ENCODE data around the gene LRRC3C. TPM values are rescaled to one million over a fixed set of nuclear protein-coding genes. Genes with fewer than 3 reads are reported as not detected.

LRRC3C gene
- total RNA-seq, 2 donors from 2014 or later = not detected

DNA sequence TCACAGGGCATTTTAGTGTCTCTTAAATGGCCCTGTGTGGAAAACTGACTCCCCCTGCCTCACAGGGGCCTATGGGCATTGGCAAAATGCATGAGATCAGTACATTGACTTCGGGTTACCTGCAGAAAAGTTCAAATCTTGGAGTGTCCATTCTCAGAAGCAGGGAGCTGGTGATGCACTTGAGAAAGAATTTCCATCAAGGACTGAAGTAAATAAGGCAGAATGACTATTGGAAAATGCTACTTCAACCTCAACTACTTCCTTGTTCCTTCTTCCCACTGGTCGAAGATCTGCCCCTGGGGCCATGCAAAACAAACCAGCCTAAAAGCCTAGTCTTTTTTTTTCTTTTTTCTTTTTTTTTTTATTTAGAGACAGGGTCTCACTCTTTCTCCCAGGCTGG is 21.5 kb downstream of the LRRC3C start:
- H3K27ac ChIP-seq = no peak overlapping the region
- H3K9me3 ChIP-seq = no peaks in the 10 kb centered on the region
- no peak for DNase-seq (ENCODE audit: low spot score)
- no peaks in the 10 kb centered on the region for H3K36me3 ChIP-seq
- no peaks in the 10 kb centered on the region for H3K4me1 ChIP-seq (replicated peaks)
- intact Hi-C loops (cut with DNase I) = no loop called here
- no peak overlapping the region for H3K4me3 ChIP-seq
- H3K27me3 ChIP-seq (replicated peaks; ENCODE audit: insufficient read depth) = no peaks in the 10 kb centered on the region
- TF ChIP-seq POLR2A (IDR thresholded peaks at IDR 0.05) = no peak
- no peak for TF ChIP-seq POLR2AphosphoS5 (IDR thresholded peaks at IDR 0.05)
- TF ChIP-seq, protein P1, sequence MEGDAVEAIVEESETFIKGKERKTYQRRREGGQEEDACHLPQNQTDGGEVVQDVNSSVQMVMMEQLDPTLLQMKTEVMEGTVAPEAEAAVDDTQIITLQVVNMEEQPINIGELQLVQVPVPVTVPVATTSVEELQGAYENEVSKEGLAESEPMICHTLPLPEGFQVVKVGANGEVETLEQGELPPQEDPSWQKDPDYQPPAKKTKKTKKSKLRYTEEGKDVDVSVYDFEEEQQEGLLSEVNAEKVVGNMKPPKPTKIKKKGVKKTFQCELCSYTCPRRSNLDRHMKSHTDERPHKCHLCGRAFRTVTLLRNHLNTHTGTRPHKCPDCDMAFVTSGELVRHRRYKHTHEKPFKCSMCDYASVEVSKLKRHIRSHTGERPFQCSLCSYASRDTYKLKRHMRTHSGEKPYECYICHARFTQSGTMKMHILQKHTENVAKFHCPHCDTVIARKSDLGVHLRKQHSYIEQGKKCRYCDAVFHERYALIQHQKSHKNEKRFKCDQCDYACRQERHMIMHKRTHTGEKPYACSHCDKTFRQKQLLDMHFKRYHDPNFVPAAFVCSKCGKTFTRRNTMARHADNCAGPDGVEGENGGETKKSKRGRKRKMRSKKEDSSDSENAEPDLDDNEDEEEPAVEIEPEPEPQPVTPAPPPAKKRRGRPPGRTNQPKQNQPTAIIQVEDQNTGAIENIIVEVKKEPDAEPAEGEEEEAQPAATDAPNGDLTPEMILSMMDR (IDR thresholded peaks at IDR 0.05) = no peak
- WGBS = 41% methylated on average over 2 of the region's 2 CpGs

DNA sequence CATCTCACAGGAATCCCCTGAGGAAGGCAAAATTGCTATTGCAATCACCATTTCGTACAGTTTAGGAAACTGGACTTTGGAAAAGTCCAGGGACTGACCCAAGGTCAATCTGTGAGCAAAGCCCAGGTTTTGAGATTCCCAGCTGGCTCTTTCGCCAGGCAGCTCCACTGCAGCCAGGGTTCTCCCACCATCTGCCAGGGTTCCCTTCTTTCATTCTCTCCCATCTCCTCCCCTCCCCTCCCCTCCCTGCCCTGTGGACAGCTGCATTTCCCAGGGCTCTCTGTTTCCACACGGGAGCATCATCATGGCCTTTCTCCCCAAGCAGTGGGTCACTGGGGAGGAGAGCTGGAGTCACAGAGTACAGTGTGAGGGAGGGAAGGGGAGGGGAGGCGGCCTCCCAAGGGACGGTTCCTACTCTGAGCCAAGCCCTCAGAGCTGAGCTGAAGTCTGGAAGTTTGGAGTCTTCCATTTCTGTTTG is 23.4 kb downstream of the LRRC3C start:
- Histone ChIP-seq H3K27ac (no peak overlapping the region), H3K36me3 (no peaks in the 10 kb centered on the region), H3K9me3 (no peaks in the 10 kb centered on the region), H3K4me3 (no peak overlapping the region), H3K4me1 (replicated peaks) (no peaks in the 10 kb centered on the region), H3K27me3 (replicated peaks; ENCODE audit: insufficient read depth) (no peaks in the 10 kb centered on the region)
- 50% methylated on average over 5 of the region's 5 CpGs for WGBS
- intact Hi-C loops (cut with DNase I) = no loop called here
- no peak for DNase-seq (ENCODE audit: low spot score)
- TF ChIP-seq POLR2AphosphoS5 (IDR thresholded peaks at IDR 0.05) (no peak), POLR2A (IDR thresholded peaks at IDR 0.05) (no peak)
- TF ChIP-seq, protein P1 (IDR thresholded peaks at IDR 0.05) = no peak

DNA sequence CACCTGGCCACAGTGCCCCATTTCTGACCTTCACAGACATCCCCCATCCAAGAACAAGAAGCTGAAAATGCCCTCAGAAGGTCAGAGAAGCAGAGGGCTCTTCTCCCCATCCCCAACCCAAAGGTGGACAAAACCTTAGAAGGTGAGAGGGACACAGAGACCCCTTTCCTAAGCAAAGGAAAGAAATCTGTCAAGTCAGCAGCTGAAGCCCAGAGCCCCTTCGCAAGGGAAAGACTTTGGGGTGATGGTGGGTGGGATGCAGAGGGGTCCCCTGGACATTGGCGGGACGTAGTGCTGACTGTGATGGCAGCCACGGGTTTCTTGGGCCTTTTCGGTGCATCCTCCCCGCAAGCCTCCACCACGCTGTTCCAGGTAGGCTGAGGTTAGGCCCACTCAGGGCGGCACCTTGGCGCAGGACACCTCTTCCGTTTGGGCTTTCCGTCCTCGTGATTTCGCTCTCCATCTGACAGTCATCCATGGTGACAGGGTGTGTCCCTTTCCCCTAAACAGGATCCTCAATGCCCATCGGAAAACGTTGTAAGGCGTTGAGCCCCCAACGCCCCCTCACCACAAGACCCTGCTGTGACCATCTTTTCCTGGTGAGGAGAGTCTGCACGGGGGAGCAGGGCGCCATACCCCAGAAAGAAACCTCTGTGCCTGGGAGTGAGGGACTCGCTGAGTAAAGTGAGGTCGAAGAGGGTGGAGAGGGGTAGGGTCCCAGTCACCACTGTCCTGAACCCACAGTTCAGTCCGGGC is 24.6 kb downstream of the LRRC3C start:
- Histone ChIP-seq H3K4me3 (peak overlapping the region; percentile 4 to 30), H3K27ac (peak overlapping the region; percentile 16 to 61), H3K36me3 (no peaks in the 10 kb centered on the region), H3K27me3 (replicated peaks; ENCODE audit: insufficient read depth) (no peaks in the 10 kb centered on the region), H3K9me3 (no peaks in the 10 kb centered on the region), H3K4me1 (replicated peaks) (no peaks in the 10 kb centered on the region)
- TF ChIP-seq, protein P1 (IDR thresholded peaks at IDR 0.05) = no peak
- TF ChIP-seq POLR2A (IDR thresholded peaks at IDR 0.05) (no peak), POLR2AphosphoS5 (IDR thresholded peaks at IDR 0.05) (no peak)
- intact Hi-C loops (cut with DNase I) = no loop called here
- no peak for DNase-seq (ENCODE audit: low spot score)
- 63% methylated on average over 22 of the region's 22 CpGs for WGBS

DNA sequence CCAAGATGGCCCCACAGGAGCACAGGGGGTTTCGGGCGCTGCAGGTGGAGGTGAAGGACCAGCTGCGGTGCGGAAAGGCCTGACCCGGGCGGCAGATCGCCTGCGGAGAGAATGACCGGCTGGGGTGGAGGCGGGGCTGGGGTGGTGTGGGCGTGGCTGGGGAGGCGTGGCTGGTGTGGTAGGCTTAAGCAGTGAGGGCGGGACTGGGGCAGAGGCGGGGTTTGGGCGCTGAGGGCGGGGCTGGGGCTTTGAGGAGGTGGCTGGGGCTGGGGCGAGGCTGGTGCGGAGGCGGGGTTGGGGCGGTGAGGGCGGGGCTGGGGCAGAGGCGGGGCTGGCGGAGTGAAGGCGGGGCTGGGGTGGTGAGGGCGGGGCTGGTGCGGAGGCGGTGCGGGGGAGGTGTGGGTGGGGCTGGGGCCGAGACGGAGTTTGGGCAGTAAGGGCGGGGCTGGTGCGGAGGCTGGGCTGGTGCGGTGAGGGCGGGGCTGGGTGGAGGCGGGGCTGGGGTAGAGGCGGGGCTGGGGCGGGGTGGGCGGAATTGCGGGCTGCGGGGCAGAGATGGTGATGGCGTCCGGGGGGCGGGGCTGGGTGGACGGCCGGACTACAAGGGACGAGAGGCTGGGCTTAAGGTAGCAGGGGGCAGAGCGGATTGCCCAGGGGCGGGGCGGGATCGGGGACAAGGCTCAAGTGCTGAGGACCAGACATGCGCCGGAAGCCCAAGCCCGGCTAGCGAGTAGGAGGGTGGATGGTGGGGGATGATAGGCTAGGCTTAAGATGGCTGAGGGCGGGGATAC is 25.3 kb downstream of the LRRC3C start:
- intact Hi-C loops (cut with DNase I) = no loop called here

More for the DNA sequence above, 25.3 kb downstream of the LRRC3C start:
- peak; percentile 97 for DNase-seq (ENCODE audit: low spot score)
- TF ChIP-seq POLR2AphosphoS5 (IDR thresholded peaks at IDR 0.05) = no peak
- TF ChIP-seq, protein P1 (IDR thresholded peaks at IDR 0.05) = no peak
- peak; percentile 49 for TF ChIP-seq POLR2A (IDR thresholded peaks at IDR 0.05)
- Histone ChIP-seq H3K27me3 (replicated peaks; ENCODE audit: insufficient read depth) (no peaks in the 10 kb centered on the region), H3K4me1 (replicated peaks) (no peaks in the 10 kb centered on the region), H3K27ac (peak overlapping the region; percentile 49 to 61), H3K9me3 (no peaks in the 10 kb centered on the region), H3K36me3 (no peaks in the 10 kb centered on the region), H3K4me3 (peak overlapping the region; percentile 15 to 31)
- WGBS = 1% methylated on average over 41 of the region's 55 CpGs
